ENCODE results near the gene RNF169. TPM values are rescaled to one million over a fixed set of nuclear protein-coding genes. Genes with fewer than 3 reads are reported as not detected.

The RNF169 gene
- total RNA-seq, 1 donor from 2014 or later = 20.9 TPM

- no peak for DNase-seq (ENCODE audit: extremely low spot score in 2 of 2)
- no peak for TF ChIP-seq POLR2A (IDR thresholded peaks at IDR 0.05)
- no peak for TF ChIP-seq POLR2AphosphoS5 (IDR thresholded peaks at IDR 0.05; ENCODE audit: insufficient read depth in 1 of 2, low read depth in 1 of 2)
- TF ChIP-seq CTCF (IDR thresholded peaks at IDR 0.05) = no peak
- intact Hi-C loops (cut with DNase I) = no loop called here
Observed at GRCh38 chr11:74809801-74810200, 61.2 kb downstream of the RNF169 start.

GRCh38 chr11:74815966-74816365, 67.3 kb downstream of the RNF169 start:
- DNase-seq (ENCODE audit: extremely low spot score in 2 of 2) = no peak
- intact Hi-C loops (cut with DNase I) = no loop called here
- H3K36me3 ChIP-seq = peaks cover 0 to 5% of the 10 kb centered on the region in 2 donors
- no peaks in the 10 kb centered on the region for H3K27me3 ChIP-seq
- no peak overlapping the region for H3K4me3 ChIP-seq
- TF ChIP-seq POLR2AphosphoS5 (IDR thresholded peaks at IDR 0.05; ENCODE audit: insufficient read depth in 1 of 2, low read depth in 1 of 2) = no peak
- TF ChIP-seq POLR2A (IDR thresholded peaks at IDR 0.05) = no peak
- no peak for TF ChIP-seq CTCF (IDR thresholded peaks at IDR 0.05)
- no peak overlapping the region for H3K27ac ChIP-seq
- no peaks in the 10 kb centered on the region for H3K4me1 ChIP-seq
- H3K9me3 ChIP-seq = no peaks in the 10 kb centered on the region

More at GRCh38 chr11:74809801-74810200, 61.2 kb downstream of the RNF169 start:
- peaks cover 0 to 5% of the 10 kb centered on the region in 2 donors for H3K36me3 ChIP-seq
- H3K9me3 ChIP-seq = no peaks in the 10 kb centered on the region
- no peak overlapping the region for H3K4me3 ChIP-seq
- no peaks in the 10 kb centered on the region for H3K4me1 ChIP-seq
- H3K27ac ChIP-seq = no peak overlapping the region
- no peaks in the 10 kb centered on the region for H3K27me3 ChIP-seq

- peaks cover 0 to 5% of the 10 kb centered on the region in 2 donors for H3K36me3 ChIP-seq
- intact Hi-C loops (cut with DNase I) = no loop called here
- TF ChIP-seq POLR2A (IDR thresholded peaks at IDR 0.05) (no peak), POLR2AphosphoS5 (IDR thresholded peaks at IDR 0.05; ENCODE audit: insufficient read depth in 1 of 2, low read depth in 1 of 2) (no peak), CTCF (IDR thresholded peaks at IDR 0.05) (no peak)
Observed at GRCh38 chr11:74816664-74817063, 68.0 kb downstream of the RNF169 start.

GRCh38 chr11:74818283-74818946, 69.8 kb downstream of the RNF169 start:
- intact Hi-C loops (cut with DNase I) = no loop called here
- no peaks in the 10 kb centered on the region for H3K36me3 ChIP-seq
- no peaks in the 10 kb centered on the region for H3K27me3 ChIP-seq
- peaks cover 18% of the 10 kb centered on the region for H3K4me1 ChIP-seq
- no peaks in the 10 kb centered on the region for H3K9me3 ChIP-seq
- no peak overlapping the region for H3K4me3 ChIP-seq
- DNase-seq (ENCODE audit: extremely low spot score in 2 of 2) = no peak
- no peak for TF ChIP-seq POLR2AphosphoS5 (IDR thresholded peaks at IDR 0.05; ENCODE audit: insufficient read depth in 1 of 2, low read depth in 1 of 2)
- no peak overlapping the region for H3K27ac ChIP-seq

More at GRCh38 chr11:74816664-74817063, 68.0 kb downstream of the RNF169 start:
- H3K4me3 ChIP-seq = no peak overlapping the region
- no peaks in the 10 kb centered on the region for H3K9me3 ChIP-seq
- peaks cover 2% of the 10 kb centered on the region for H3K4me1 ChIP-seq
- no peak overlapping the region for H3K27ac ChIP-seq
- H3K27me3 ChIP-seq = no peaks in the 10 kb centered on the region
- DNase-seq (ENCODE audit: extremely low spot score in 2 of 2) = no peak

GRCh38 chr11:74819400-74819799, 70.8 kb downstream of the RNF169 start:
- peaks cover 19% of the 10 kb centered on the region for H3K4me1 ChIP-seq
- TF ChIP-seq POLR2A (IDR thresholded peaks at IDR 0.05) (no peak), POLR2AphosphoS5 (IDR thresholded peaks at IDR 0.05; ENCODE audit: insufficient read depth in 1 of 2, low read depth in 1 of 2) (no peak), CTCF (IDR thresholded peaks at IDR 0.05) (no peak)
- no peak overlapping the region for H3K27ac ChIP-seq
- H3K9me3 ChIP-seq = no peaks in the 10 kb centered on the region
- no peaks in the 10 kb centered on the region for H3K36me3 ChIP-seq
- no peak for DNase-seq (ENCODE audit: extremely low spot score in 2 of 2)
- no peak overlapping the region for H3K4me3 ChIP-seq
- no peaks in the 10 kb centered on the region for H3K27me3 ChIP-seq
- intact Hi-C loops (cut with DNase I) = no loop called here
